ENCODE results near the gene NOD1. TPM values are rescaled to one million over a fixed set of nuclear protein-coding genes. Genes with fewer than 3 reads are reported as not detected.

NOD1 gene
- total RNA-seq, 1 donor from 2014 or later = 14.2 TPM

GRCh38 chr7:30470163-30470770 is 8.3 kb downstream of the NOD1 start:
- DNase-seq = peak; percentile 20

- DNase-seq = peak; percentile 89
Measured at GRCh38 chr7:30469303-30469702, 9.3 kb downstream of the NOD1 start.

- DNase-seq = no peak
Measured at GRCh38 chr7:30468791-30469190, 9.8 kb downstream of the NOD1 start.

- no peak for DNase-seq
Measured at GRCh38 chr7:30468041-30468440, 10.5 kb downstream of the NOD1 start.

GRCh38 chr7:30467271-30467670 is 11.3 kb downstream of the NOD1 start:
- no peak for DNase-seq

GRCh38 chr7:30466266-30466665 is 12.3 kb downstream of the NOD1 start:
- peak; percentile 31 for DNase-seq

- DNase-seq = peak; percentile 61
Measured at GRCh38 chr7:30465811-30466180, 12.8 kb downstream of the NOD1 start.

GRCh38 chr7:30465046-30465810 is 13.4 kb downstream of the NOD1 start:
- DNase-seq = no peak

- peak; percentile 84 for DNase-seq
Measured at GRCh38 chr7:30464231-30464671, 14.3 kb downstream of the NOD1 start.

- no peak for DNase-seq
Measured at GRCh38 chr7:30463405-30464145, 15.0 kb downstream of the NOD1 start.

- DNase-seq = no peak
Measured at GRCh38 chr7:30462179-30462578, 16.4 kb downstream of the NOD1 start.

- no peak for DNase-seq
Measured at GRCh38 chr7:30460246-30460633, 18.3 kb downstream of the NOD1 start.

GRCh38 chr7:30459591-30460245 is 18.9 kb downstream of the NOD1 start:
- DNase-seq = peak; percentile 84

- DNase-seq = no peak
Measured at GRCh38 chr7:30458311-30458710, 20.3 kb downstream of the NOD1 start.

GRCh38 chr7:30453921-30454320 is 24.7 kb downstream of the NOD1 start:
- DNase-seq = peak; percentile 58

GRCh38 chr7:30453016-30453415 is 25.6 kb downstream of the NOD1 start:
- DNase-seq = no peak

- DNase-seq = no peak
Measured at GRCh38 chr7:30452280-30452930, 26.2 kb downstream of the NOD1 start.

- no peak for DNase-seq
Measured at GRCh38 chr7:30451539-30452279, 26.9 kb downstream of the NOD1 start.

- DNase-seq = no peak
Measured at GRCh38 chr7:30450983-30451497, 27.5 kb downstream of the NOD1 start.

GRCh38 chr7:30450240-30450982 is 28.2 kb downstream of the NOD1 start:
- DNase-seq = no peak

Measured in tongue (tissue), 2 donors.